Measurements from ENCODE around the gene MMP25.

Gene MMP25

DNA sequence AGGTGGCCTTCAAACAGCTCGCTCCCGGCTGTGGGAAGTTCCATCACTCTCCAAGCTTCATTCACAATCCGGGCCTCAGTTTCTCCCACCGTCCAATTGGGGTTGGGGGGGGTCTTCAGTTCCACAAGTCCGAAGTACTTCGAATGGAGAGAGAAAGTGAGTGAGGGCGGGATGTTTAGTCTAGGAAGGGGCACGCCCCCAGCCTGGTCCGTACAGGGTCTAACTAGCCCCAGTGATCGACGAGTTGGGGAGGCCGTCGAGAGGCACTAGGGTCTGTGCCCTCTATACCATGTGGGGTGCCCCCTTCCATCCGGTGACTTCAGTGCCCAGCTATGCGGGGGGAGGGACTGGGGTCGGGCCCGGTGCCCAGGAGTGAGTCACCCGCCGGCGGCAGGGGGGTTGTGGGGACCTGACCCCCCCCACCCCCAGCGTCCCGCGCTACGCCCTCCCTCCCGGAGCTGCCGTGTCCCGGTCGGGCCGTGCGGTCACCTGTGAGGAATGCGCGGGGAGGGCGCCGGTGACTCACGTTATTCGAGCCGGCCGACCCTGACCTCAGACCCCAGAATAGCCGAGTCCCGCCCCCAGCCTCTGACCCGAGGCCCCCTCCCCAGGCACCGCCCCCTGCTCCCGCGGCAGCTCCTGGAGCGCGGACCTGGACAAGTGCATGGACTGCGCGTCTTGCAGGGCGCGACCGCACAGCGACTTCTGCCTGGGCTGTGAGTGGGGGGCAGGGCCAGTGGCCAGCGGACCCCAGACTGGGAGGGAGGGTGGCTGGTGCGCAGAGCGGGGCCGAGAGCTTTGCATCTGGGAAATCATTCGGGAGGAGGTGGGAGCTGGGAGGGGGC, 25.5 kb upstream of the MMP25 start:
- TF ChIP-seq FOXP2 (optimal IDR thresholded peaks at IDR 0.05; ENCODE audit: borderline replicate concordance, extremely low read depth, extremely low read length, insufficient read depth) (no peak), SIN3A (IDR thresholded peaks at IDR 0.05; ENCODE audit: borderline replicate concordance, insufficient read depth, low read length) (peak; percentile 7; the same call in 1 of the 2 replicates), TAF1 (IDR thresholded peaks at IDR 0.05; ENCODE audit: borderline replicate concordance, insufficient read depth, low read length) (no peak), POLR2AphosphoS5 (IDR thresholded peaks at IDR 0.05; ENCODE audit: low read depth, low read length) (0 out of 2 replicates have a peak, but pooled peaks have one; percentile 31)
- TF ChIP-seq, protein P1, sequence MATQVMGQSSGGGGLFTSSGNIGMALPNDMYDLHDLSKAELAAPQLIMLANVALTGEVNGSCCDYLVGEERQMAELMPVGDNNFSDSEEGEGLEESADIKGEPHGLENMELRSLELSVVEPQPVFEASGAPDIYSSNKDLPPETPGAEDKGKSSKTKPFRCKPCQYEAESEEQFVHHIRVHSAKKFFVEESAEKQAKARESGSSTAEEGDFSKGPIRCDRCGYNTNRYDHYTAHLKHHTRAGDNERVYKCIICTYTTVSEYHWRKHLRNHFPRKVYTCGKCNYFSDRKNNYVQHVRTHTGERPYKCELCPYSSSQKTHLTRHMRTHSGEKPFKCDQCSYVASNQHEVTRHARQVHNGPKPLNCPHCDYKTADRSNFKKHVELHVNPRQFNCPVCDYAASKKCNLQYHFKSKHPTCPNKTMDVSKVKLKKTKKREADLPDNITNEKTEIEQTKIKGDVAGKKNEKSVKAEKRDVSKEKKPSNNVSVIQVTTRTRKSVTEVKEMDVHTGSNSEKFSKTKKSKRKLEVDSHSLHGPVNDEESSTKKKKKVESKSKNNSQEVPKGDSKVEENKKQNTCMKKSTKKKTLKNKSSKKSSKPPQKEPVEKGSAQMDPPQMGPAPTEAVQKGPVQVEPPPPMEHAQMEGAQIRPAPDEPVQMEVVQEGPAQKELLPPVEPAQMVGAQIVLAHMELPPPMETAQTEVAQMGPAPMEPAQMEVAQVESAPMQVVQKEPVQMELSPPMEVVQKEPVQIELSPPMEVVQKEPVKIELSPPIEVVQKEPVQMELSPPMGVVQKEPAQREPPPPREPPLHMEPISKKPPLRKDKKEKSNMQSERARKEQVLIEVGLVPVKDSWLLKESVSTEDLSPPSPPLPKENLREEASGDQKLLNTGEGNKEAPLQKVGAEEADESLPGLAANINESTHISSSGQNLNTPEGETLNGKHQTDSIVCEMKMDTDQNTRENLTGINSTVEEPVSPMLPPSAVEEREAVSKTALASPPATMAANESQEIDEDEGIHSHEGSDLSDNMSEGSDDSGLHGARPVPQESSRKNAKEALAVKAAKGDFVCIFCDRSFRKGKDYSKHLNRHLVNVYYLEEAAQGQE (IDR thresholded peaks at IDR 0.05; ENCODE audit: insufficient read depth in 1 of 2, low read depth in 2 of 2, low read length in 2 of 2): no peak

DNA sequence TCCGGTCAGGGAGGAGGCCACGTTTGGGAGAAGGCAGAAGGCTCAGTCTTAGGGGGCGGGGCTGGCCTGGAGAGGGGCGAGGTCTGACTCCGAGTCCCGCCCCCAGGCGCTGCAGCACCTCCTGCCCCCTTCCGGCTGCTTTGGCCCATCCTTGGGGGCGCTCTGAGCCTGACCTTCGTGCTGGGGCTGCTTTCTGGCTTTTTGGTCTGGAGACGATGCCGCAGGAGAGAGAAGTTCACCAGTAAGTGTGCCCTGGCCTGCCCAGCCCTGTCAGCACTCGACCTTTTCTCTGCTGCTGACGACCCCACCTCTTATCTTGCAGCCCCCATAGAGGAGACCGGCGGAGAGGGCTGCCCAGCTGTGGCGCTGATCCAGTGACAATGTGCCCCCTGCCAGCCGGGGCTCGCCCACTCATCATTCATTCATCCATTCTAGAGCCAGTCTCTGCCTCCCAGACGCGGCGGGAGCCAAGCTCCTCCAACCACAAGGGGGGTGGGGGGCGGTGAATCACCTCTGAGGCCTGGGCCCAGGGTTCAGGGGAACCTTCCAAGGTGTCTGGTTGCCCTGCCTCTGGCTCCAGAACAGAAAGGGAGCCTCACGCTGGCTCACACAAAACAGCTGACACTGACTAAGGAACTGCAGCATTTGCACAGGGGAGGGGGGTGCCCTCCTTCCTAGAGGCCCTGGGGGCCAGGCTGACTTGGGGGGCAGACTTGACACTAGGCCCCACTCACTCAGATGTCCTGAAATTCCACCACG, 24.7 kb upstream of the MMP25 start:
- TF ChIP-seq FOXP2 (optimal IDR thresholded peaks at IDR 0.05; ENCODE audit: borderline replicate concordance, extremely low read depth, extremely low read length, insufficient read depth) (no peak), TAF1 (IDR thresholded peaks at IDR 0.05; ENCODE audit: borderline replicate concordance, insufficient read depth, low read length) (0 out of 2 replicates have a peak, but pooled peaks have one; percentile 29), SIN3A (IDR thresholded peaks at IDR 0.05; ENCODE audit: borderline replicate concordance, insufficient read depth, low read length) (no peak), POLR2AphosphoS5 (IDR thresholded peaks at IDR 0.05; ENCODE audit: low read depth, low read length) (no peak; the same call in 1 of the 2 replicates)
- TF ChIP-seq, protein P1 (IDR thresholded peaks at IDR 0.05; ENCODE audit: insufficient read depth in 1 of 2, low read depth in 2 of 2, low read length in 2 of 2): no peak

DNA sequence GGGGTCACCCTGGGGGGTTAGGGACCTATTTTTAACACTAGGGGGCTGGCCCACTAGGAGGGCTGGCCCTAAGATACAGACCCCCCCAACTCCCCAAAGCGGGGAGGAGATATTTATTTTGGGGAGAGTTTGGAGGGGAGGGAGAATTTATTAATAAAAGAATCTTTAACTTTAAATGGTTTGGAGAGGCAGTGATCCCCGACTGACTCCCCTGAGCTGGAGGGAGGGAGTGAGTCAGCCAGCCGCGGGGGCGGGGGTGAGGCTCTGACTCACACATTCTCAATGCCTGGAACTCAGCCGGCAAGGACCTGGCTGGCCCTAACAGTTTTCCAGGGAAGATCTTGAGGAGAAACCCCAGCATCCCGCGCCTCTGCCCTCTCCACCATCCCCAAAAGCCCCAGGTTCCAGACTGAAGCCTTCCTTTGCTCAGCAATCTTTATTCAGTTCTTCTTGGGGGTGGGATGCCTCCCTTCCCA, 24.1 kb upstream of the MMP25 start:
- TF ChIP-seq TAF1 (IDR thresholded peaks at IDR 0.05; ENCODE audit: borderline replicate concordance, insufficient read depth, low read length) (no peak), SIN3A (IDR thresholded peaks at IDR 0.05; ENCODE audit: borderline replicate concordance, insufficient read depth, low read length) (no peak; the same call in 1 of the 2 replicates), FOXP2 (optimal IDR thresholded peaks at IDR 0.05; ENCODE audit: borderline replicate concordance, extremely low read depth, extremely low read length, insufficient read depth) (no peak), POLR2AphosphoS5 (IDR thresholded peaks at IDR 0.05; ENCODE audit: low read depth, low read length) (no peak; the same call in 1 of the 2 replicates)
- TF ChIP-seq, protein P1 (IDR thresholded peaks at IDR 0.05; ENCODE audit: insufficient read depth in 1 of 2, low read depth in 2 of 2, low read length in 2 of 2): no peak

DNA sequence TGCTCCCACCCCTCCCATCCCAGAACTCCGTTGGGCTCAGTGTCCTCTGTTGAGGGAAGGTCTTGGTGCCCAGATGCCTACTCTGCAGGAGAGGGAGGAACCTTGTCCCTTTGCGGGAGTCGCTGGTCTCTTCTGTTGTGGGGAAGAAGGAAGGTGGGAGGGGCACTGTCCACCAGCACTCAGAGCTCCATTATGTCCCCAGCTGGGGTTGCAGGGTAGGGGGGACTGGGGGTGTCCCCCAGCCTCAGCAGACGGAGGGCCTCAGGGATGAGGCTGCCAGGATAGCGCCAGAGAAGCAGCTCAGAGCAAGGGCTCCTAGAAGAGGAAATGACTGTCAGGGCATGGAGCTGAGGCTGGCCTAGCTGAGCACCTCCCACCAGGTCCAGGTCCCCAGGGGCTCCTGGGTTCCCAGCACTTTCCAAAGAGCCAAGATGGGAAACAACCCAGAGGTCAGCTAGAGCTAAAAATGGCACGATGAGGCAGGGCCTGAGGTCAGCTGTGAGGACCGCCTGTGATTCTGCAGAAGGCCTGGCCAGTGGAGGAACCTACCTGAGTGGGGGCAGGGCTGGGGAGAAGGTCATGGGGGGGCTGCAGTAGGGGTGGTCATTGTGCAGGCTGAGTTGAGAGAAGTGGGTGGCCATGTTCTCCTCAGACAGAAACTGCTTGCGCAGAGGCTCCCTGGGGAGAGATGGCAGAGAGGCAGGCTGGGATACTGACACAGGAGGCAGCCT, 23.5 kb upstream of the MMP25 start:
- TF ChIP-seq TAF1 (IDR thresholded peaks at IDR 0.05; ENCODE audit: borderline replicate concordance, insufficient read depth, low read length): no peak
- TF ChIP-seq SIN3A (IDR thresholded peaks at IDR 0.05; ENCODE audit: borderline replicate concordance, insufficient read depth, low read length): no peak
- no peak; the same call in 1 of the 2 replicates for TF ChIP-seq POLR2AphosphoS5 (IDR thresholded peaks at IDR 0.05; ENCODE audit: low read depth, low read length)
- TF ChIP-seq FOXP2 (optimal IDR thresholded peaks at IDR 0.05; ENCODE audit: borderline replicate concordance, extremely low read depth, extremely low read length, insufficient read depth): no peak
- TF ChIP-seq, protein P1 (IDR thresholded peaks at IDR 0.05; ENCODE audit: insufficient read depth in 1 of 2, low read depth in 2 of 2, low read length in 2 of 2): no peak
